Spleen (tissue), 11 donors: ENCODE results near the gene TMC5. TPM values are rescaled to one million over a fixed set of nuclear protein-coding genes. Genes with fewer than 3 reads are reported as not detected.

Source experiments
- DNase-seq: peaks from one replicate; pipeline ENCODE4 v3.0.0-alpha.2; 2020
- H3K27ac ChIP-seq, 8 donors: fragments of 200-600 bp; sonication (generic) in 7 of 8; 1 replicate in 4 of 8; 2 replicates in 4 of 8; pipeline versions ENCODE4 v1.5.0 to v1.8.0; 2016 to 2021; ENCODE audit warnings: inconsistent platforms in 4 of 8, mild to moderate bottlenecking in 4 of 8, moderate library complexity in 1 of 8
- H3K27me3 ChIP-seq, 7 donors: fragments of 200-600 bp; sonication (generic) in 6 of 7; replicated peaks in 1 of 7; 1 replicate in 4 of 7; 2 replicates in 3 of 7; pipeline versions ENCODE4 v1.5.0 to v1.8.0; 2016 to 2021; ENCODE audit warnings: inconsistent platforms in 3 of 7, mild to moderate bottlenecking in 1 of 7
- H3K36me3 ChIP-seq, 6 donors: fragments of 200-600 bp; sonication (generic) in 5 of 6; 1 replicate in 4 of 6; 2 replicates in 2 of 6; pipeline versions ENCODE4 v1.5.0 to v1.8.0; 2016 to 2021; ENCODE audit warnings: inconsistent platforms in 2 of 6
- H3K4me1 ChIP-seq, 6 donors: fragments of 200-600 bp; sonication (generic) in 5 of 6; 1 replicate in 3 of 6; 2 replicates in 3 of 6; pipeline versions ENCODE4 v1.5.0 to v1.8.0; 2016 to 2021; ENCODE audit warnings: inconsistent platforms in 3 of 6
- H3K4me3 ChIP-seq, 8 donors: fragments of 200-600 bp; sonication (generic) in 7 of 8; 1 replicate in 4 of 8; 2 replicates in 4 of 8; pipeline versions ENCODE4 v1.5.0 to v1.8.0; 2016 to 2021; ENCODE audit warnings: inconsistent platforms in 4 of 8, mild to moderate bottlenecking in 4 of 8, moderate library complexity in 2 of 8
- H3K9me3 ChIP-seq, 8 donors: fragments of 200-600 bp; sonication (generic) in 7 of 8; 1 replicate in 4 of 8; 2 replicates in 4 of 8; pipeline versions ENCODE4 v1.5.0 to v1.8.0; 2016 to 2021; ENCODE audit warnings: inconsistent platforms in 4 of 8
- POLR2A ChIP-seq, 3 donors: fragments of 450-650 bp; IDR thresholded peaks; one replicate each; pipeline ENCODE4 v1.5.1; 2017; ENCODE audit warnings: antibody characterized with exemption in 3 of 3, mild to moderate bottlenecking in 1 of 3
- POLR2AphosphoS5 ChIP-seq, 3 donors: sonication (generic); formaldehyde crosslinking; IDR thresholded peaks; one replicate each; pipeline ENCODE4 v1.5.1; 2017; ENCODE audit warnings: antibody characterized with exemption in 3 of 3
- WGBS, 5 donors: extraction: QIAGEN DNeasy Blood & Tissue Kit in 3 of 5; methylation state at CpG; one replicate each; pipeline versions ENCODE4 v1.1.5 to v1.1.7; 2013 to 2018; 5-methylcytosine and 5-hydroxymethylcytosine counted together
- intact Hi-C: fragments of 100-400 bp; cut with DNase I; formaldehyde crosslinking; loops from one replicate; pipeline ENCODE4 v1.15.0; 2023; ENCODE audit warnings: low total_unique reads
- polyA plus RNA-seq, 3 donors: library from polyadenylated mRNA; stranded (reverse); fragments of 200-250 nt; gene quantifications; one replicate each; pipeline ENCODE4 v1.2.1, GENCODE V29; 2013
- total RNA-seq, 7 donors: library from RNA; depleted of rRNA in 3 of 7; stranded (reverse); fragments of >200 nt in 3 of 7; fragmentation: NEBNext Ultra II Directional in 4 of 7; extraction: Animal tissue kit (Norgen Biotek cat#: 25700) in 4 of 7; gene quantifications; one replicate each; pipeline versions ENCODE4 v1.1.0 to v1.2.1, GENCODE V29; 2016 to 2021
- TF ChIP-seq, protein P1 (sequence below), 11 experiments: fragments of 200-600 bp in 7 of 11; fragments of 450-650 bp in 4 of 11; sonication (generic) in 4 of 11; IDR thresholded peaks in 8 of 11; conservative IDR thresholded peaks in 3 of 11; 1 replicate in 7 of 11; 2 replicates in 4 of 11; pipeline versions ENCODE4 v1.4.0 to v1.8.0; 2016 to 2021; ENCODE audit warnings: antibody characterized with exemption in 11 of 11, inconsistent platforms in 4 of 11, mild to moderate bottlenecking in 1 of 11
- donor health status: healthy with polysubstance abuse.
- donor health status: DM: no; HTN: no; CAD: no; lungs with moderate emphysema.
- donor health status: DM: no; HTN: no; CAD: no.
- donor health status: Bipolar disorder and iron deficiency.
- donor health status: healthy.
- donor health status: DM: no; HTN: no; CAD: no.
- donor health status: DM: yes; HTN: yes; CAD: no.

TMC5 gene
- total and polyA plus RNA-seq, 10 donors, result 0.05 to 0.30 (median 0.16) TPM; not detected in 4

DNA sequence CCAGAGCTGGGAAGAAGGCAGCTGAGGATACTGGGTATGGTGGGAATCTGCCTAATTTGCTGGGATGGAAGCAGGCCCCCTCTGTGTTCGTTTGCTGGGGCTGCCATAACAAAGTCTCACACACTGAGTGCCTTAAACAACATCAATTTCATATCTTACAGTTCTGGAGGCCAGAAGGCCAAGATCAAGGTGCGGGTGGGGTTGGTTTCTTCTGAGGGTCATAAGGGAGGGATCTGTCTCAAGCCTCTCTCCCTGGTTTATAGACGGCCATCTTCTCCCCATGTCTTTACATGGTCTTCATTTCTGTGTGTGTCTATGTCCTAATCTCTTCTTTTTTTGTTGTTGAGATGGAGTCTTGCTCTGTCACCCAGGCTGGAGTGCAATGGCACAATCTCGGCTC is 68.4 kb downstream of the TMC5 start:
- TF ChIP-seq POLR2A (IDR thresholded peaks at IDR 0.05) (no peak), POLR2AphosphoS5 (IDR thresholded peaks at IDR 0.05) (no peak)
- TF ChIP-seq, protein P1, sequence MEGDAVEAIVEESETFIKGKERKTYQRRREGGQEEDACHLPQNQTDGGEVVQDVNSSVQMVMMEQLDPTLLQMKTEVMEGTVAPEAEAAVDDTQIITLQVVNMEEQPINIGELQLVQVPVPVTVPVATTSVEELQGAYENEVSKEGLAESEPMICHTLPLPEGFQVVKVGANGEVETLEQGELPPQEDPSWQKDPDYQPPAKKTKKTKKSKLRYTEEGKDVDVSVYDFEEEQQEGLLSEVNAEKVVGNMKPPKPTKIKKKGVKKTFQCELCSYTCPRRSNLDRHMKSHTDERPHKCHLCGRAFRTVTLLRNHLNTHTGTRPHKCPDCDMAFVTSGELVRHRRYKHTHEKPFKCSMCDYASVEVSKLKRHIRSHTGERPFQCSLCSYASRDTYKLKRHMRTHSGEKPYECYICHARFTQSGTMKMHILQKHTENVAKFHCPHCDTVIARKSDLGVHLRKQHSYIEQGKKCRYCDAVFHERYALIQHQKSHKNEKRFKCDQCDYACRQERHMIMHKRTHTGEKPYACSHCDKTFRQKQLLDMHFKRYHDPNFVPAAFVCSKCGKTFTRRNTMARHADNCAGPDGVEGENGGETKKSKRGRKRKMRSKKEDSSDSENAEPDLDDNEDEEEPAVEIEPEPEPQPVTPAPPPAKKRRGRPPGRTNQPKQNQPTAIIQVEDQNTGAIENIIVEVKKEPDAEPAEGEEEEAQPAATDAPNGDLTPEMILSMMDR (IDR thresholded peaks at IDR 0.05 in 8 of 11, conservative IDR thresholded peaks at IDR 0.05 in 3 of 11), result no peak
- WGBS, 5 donors, result 73 to 89% (median 83%) methylated on average over 4 of the region's 4 CpGs
- Histone ChIP-seq H3K9me3 (no peaks in the 10 kb centered on the region), H3K4me3 (no peak overlapping the region), H3K4me1 (no peaks in the 10 kb centered on the region), H3K36me3 (no peaks in the 10 kb centered on the region), H3K27ac (no peak overlapping the region), H3K27me3 (no peaks in the 10 kb centered on the region)
- no peak for DNase-seq
- intact Hi-C loops, result no loop called here

DNA sequence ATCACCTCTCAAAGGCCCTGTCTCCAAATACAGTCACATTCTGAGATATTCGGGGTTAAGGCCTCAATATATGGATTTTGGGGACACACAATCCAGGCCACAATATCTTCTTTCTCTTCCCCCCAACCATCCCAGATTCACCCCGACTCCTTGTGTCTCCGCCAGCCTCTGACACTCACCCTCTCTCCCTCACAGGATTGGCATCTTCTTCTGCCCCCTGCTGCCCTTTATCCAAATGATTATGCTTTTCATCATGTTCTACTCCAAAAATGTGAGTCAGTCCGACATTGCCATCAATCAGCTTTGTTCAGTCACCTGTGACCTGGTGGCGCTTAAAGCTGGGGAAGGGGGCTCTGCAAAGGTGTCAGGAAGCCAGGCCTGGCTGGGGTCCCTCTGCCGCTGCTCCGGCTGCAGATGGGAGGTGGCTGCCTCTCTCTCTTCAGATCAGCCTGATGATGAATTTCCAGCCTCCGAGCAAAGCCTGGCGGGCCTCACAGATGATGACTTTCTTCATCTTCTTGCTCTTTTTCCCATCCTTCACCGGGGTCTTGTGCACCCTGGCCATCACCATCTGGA is 69.2 kb downstream of the TMC5 start:
- Histone ChIP-seq H3K27ac (no peak overlapping the region), H3K36me3 (no peaks in the 10 kb centered on the region), H3K4me3 (no peak overlapping the region), H3K27me3 (no peaks in the 10 kb centered on the region), H3K9me3 (no peaks in the 10 kb centered on the region), H3K4me1 (no peaks in the 10 kb centered on the region)
- 82 to 92% (median 91%) methylated on average over 10 of the region's 10 CpGs for WGBS, 5 donors
- intact Hi-C loops, result no loop called here
- TF ChIP-seq POLR2A (IDR thresholded peaks at IDR 0.05) (no peak), POLR2AphosphoS5 (IDR thresholded peaks at IDR 0.05) (no peak)
- TF ChIP-seq, protein P1 (IDR thresholded peaks at IDR 0.05 in 8 of 11, conservative IDR thresholded peaks at IDR 0.05 in 3 of 11), result no peak
- no peak for DNase-seq

DNA sequence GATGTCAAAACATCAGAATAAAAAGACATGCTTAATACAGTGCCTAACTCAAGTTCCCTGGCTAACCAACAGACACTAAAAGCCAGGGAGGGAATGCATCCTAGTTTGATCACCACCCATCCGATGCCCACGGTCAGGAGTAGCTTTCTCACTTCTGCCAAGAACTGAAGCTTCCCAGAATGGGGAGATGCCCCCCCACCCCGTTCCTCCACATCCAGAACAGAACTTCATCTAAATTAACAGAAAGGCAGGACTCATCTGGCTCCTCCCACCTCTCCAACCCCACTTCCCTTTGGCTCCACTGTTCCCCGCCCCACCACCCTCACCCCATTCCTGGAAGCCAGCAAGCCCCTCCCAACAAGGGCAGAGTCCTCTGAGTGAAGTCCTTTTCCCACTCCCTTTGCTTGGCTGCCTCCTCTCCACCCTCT is 70.5 kb downstream of the TMC5 start:
- Histone ChIP-seq H3K4me1 (peaks cover 0 to 2% (median 0%) of the 10 kb centered on the region in 6 donors), H3K36me3 (no peaks in the 10 kb centered on the region), H3K4me3 (no peak overlapping the region), H3K27ac (no peak overlapping the region), H3K27me3 (no peaks in the 10 kb centered on the region), H3K9me3 (no peaks in the 10 kb centered on the region)
- intact Hi-C loops, result no loop called here
- TF ChIP-seq, protein P1 (IDR thresholded peaks at IDR 0.05 in 8 of 11, conservative IDR thresholded peaks at IDR 0.05 in 3 of 11), result no peak
- TF ChIP-seq POLR2A (IDR thresholded peaks at IDR 0.05), result no peak
- no peak for TF ChIP-seq POLR2AphosphoS5 (IDR thresholded peaks at IDR 0.05)
- 50 to 78% (median 64%) methylated on average over 4 of the region's 4 CpGs for WGBS, 5 donors
- DNase-seq, result no peak

DNA sequence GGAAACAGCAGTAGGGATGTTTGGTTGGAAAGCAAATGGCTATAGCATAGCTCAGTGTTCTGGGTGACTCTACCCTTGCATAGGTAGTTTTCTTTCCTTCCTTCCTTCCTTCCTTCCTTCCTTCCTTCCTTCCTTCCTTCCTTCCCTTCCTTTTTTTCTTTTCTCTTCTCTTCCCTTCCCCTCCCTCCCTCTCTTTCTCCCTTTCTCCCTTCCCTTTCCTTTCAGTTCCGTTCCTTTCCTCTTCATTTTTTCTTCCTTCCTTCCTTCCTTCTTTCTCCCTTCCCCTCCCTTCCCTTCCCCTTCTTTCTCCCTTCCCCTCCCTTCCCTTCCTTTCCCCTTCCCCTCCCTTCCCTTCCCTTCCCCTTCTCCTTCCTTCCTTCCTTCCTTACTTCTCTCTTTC is 72.9 kb downstream of the TMC5 start:
- peaks cover 5 to 13% (median 6%) of the 10 kb centered on the region in 6 donors for H3K4me1 ChIP-seq
- no peak overlapping the region for H3K27ac ChIP-seq
- no peak for DNase-seq
- TF ChIP-seq POLR2A (IDR thresholded peaks at IDR 0.05) (no peak), POLR2AphosphoS5 (IDR thresholded peaks at IDR 0.05) (no peak)
- TF ChIP-seq, protein P1 (IDR thresholded peaks at IDR 0.05 in 8 of 11, conservative IDR thresholded peaks at IDR 0.05 in 3 of 11), result no peak
- no peaks in the 10 kb centered on the region for H3K9me3 ChIP-seq
- H3K4me3 ChIP-seq, result no peak overlapping the region
- intact Hi-C loops, result no loop called here
- H3K36me3 ChIP-seq, result no peaks in the 10 kb centered on the region
- WGBS, 5 donors, result 49 to 86% (median 57%) methylated on average over 1 of the region's 1 CpG
- H3K27me3 ChIP-seq, result no peaks in the 10 kb centered on the region
